Gastrocnemius medialis (tissue), 4 donors: Measurements from ENCODE around the gene SLC17A5. TPM values are rescaled to one million over a fixed set of nuclear protein-coding genes. Genes with fewer than 3 reads are reported as not detected.
A peak's percentile ranks its signal among the peaks of the same experiment; 100 is the strongest.

Experiments used
- ATAC-seq, 2 donors: fragments of 150-250 bp; one replicate each; pipeline ENCODE4 v1.9.1; 2016
- DNase-seq, 2 donors: peaks; one replicate each; pipeline ENCODE4 v3.0.0-alpha.2; 2019
- H3K27ac ChIP-seq, 4 donors: fragments of 200-600 bp; sonication (generic); 1 replicate in 1 of 4; 2 replicates in 3 of 4; pipeline ENCODE4 v1.5.1; 2016 to 2018; ENCODE audit warnings: mild to moderate bottlenecking in 2 of 4, moderate library complexity in 1 of 4
- H3K27me3 ChIP-seq, 3 donors: fragments of 200-600 bp; sonication (generic) in 2 of 3; 1 replicate in 1 of 3; 2 replicates in 2 of 3; pipeline versions ENCODE4 v1.5.1 to v1.6.0; 2016 to 2019; ENCODE audit warnings: mild to moderate bottlenecking in 1 of 3, moderate library complexity in 1 of 3
- H3K36me3 ChIP-seq, 2 donors: fragments of 200-600 bp; sonication (generic) in 1 of 2; one replicate each; pipeline ENCODE4 v1.5.1; 2017 to 2018
- H3K4me1 ChIP-seq, 2 donors: fragments of 200-600 bp; sonication (generic) in 1 of 2; one replicate each; pipeline ENCODE4 v1.5.1; 2016 to 2017; ENCODE audit warnings: mild to moderate bottlenecking in 2 of 2
- H3K4me3 ChIP-seq, 4 donors: fragments of 200-600 bp; sonication (generic) in 3 of 4; 1 replicate in 1 of 4; 2 replicates in 3 of 4; pipeline ENCODE4 v1.5.1; 2016 to 2019; ENCODE audit warnings: mild to moderate bottlenecking in 2 of 4
- H3K9me3 ChIP-seq, 3 donors: fragments of 200-600 bp; sonication (generic) in 2 of 3; 1 replicate in 1 of 3; 2 replicates in 2 of 3; pipeline ENCODE4 v1.5.1; 2016 to 2019
- POLR2A ChIP-seq, 2 donors: fragments of 450-650 bp; IDR thresholded peaks; one replicate each; pipeline ENCODE4 v1.6.1; 2017; ENCODE audit warnings: antibody characterized with exemption in 2 of 2, mild to moderate bottlenecking in 2 of 2, moderate library complexity in 2 of 2
- in situ Hi-C, 4 donors: fragments of 200-750 bp; cut with MboI; loops; one replicate each; pipeline versions ENCODE4 v1.15.0 to v1.8.0; 2017; ENCODE audit warnings: low sequenced_read_pairs in 4 of 4
- intact Hi-C: fragments of 100-400 bp; cut with DNase I; formaldehyde crosslinking; loops from one replicate; pipeline ENCODE4 v1.15.1; 2023; ENCODE audit warnings: low total_unique reads
- total RNA-seq, 4 donors: library from RNA; depleted of rRNA; stranded (reverse); fragments of >200 nt; gene quantifications; one replicate each; pipeline versions ENCODE4 v1.1.0 to v1.2.3, GENCODE V29; 2016
- TF ChIP-seq, protein P1 (sequence below), 5 experiments: fragments of 450-650 bp in 3 of 5; fragments of 200-600 bp in 2 of 5; sonication (generic) in 2 of 5; IDR thresholded peaks in 4 of 5; conservative IDR thresholded peaks in 1 of 5; 1 replicate in 4 of 5; 2 replicates in 1 of 5; pipeline ENCODE4 v1.5.1; 2016 to 2019; ENCODE audit warnings: antibody characterized with exemption in 5 of 5, mild to moderate bottlenecking in 3 of 5, moderate library complexity in 3 of 5

The SLC17A5 gene
- total RNA-seq, 4 donors from 2014 or later = 2.6 to 11.5 (median 5.4) TPM

DNA sequence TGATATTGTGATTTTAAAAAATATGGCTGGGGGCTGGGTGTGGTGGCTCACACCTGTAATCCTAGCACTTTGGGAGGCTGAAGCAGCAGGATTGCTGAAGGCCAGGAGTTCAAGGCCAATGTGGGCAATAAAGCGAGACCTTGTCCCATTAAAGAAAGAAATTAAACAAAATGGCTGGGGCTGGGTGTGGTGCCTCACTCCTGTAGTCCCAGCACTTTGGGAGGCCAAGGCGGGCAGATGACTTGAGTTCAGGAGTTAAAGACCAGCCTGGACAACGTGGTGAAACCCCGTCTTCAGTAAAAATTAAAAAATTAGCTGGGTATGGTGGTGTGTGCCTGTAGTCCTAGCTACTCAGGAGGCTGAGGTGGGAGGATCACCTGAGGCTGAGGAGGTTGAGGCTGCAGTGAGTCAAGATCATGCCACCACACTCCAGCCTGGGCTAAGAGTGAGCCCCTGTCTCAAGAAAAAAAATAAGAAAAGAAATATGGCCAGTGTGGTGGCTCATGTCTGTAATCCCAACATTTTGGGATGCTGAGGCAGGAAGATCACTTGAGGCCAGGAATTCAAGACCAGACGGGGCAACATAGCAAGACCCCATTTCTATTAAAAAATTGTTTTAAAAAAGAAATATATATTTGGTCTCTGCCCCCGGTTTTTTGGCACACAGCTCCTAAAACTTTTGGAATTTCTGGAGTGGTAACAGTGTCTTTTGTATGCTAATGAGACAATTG is 39.8 kb downstream of the SLC17A5 start:
- no peak overlapping the region for H3K27ac ChIP-seq
- in situ Hi-C loops (loop anchor here in 2 of 4 donors (5.0 to 10.0 kb wide), 2 partner anchors 99 to 102 kb away; no protein-coding TSS in a partner anchor), intact Hi-C loops (no loop called here)
- ATAC-seq (no peak), DNase-seq (no peak)
- H3K36me3 ChIP-seq = peaks cover 0 to 47% of the 10 kb centered on the region in 2 donors
- H3K4me1 ChIP-seq = no peaks in the 10 kb centered on the region
- H3K4me3 ChIP-seq = no peak overlapping the region
- H3K27me3 ChIP-seq = no peaks in the 10 kb centered on the region
- no peaks in the 10 kb centered on the region for H3K9me3 ChIP-seq
- TF ChIP-seq, protein P1, sequence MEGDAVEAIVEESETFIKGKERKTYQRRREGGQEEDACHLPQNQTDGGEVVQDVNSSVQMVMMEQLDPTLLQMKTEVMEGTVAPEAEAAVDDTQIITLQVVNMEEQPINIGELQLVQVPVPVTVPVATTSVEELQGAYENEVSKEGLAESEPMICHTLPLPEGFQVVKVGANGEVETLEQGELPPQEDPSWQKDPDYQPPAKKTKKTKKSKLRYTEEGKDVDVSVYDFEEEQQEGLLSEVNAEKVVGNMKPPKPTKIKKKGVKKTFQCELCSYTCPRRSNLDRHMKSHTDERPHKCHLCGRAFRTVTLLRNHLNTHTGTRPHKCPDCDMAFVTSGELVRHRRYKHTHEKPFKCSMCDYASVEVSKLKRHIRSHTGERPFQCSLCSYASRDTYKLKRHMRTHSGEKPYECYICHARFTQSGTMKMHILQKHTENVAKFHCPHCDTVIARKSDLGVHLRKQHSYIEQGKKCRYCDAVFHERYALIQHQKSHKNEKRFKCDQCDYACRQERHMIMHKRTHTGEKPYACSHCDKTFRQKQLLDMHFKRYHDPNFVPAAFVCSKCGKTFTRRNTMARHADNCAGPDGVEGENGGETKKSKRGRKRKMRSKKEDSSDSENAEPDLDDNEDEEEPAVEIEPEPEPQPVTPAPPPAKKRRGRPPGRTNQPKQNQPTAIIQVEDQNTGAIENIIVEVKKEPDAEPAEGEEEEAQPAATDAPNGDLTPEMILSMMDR (IDR thresholded peaks at IDR 0.05 in 4 of 5, conservative IDR thresholded peaks at IDR 0.05 in 1 of 5) = no peak
- TF ChIP-seq POLR2A (IDR thresholded peaks at IDR 0.05) = no peak

DNA sequence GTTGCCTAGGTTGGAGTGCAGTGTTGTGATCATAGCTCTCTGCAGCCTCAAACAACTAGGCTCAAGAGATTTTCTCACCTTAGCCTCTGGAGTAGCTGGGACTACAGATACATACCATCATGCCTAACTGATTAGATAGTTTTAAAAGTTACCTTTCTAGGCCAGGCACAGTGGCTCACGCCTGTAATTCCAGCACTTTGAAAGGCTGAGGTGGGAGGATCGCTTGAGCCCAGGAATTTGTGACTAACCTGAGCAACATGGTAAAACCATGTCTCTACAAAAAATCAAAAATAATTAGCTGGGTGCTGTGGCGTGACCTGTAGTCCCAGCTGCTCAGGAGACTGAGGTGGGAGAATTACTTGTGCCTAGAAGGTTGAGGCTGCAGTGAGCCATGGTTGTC is 41.2 kb downstream of the SLC17A5 start:
- Histone ChIP-seq H3K27ac (no peak overlapping the region), H3K9me3 (no peaks in the 10 kb centered on the region), H3K4me1 (no peaks in the 10 kb centered on the region), H3K27me3 (no peaks in the 10 kb centered on the region), H3K36me3 (peaks cover 0 to 60% of the 10 kb centered on the region in 2 donors), H3K4me3 (no peak overlapping the region)
- DNase-seq = no peak
- no peak for ATAC-seq
- TF ChIP-seq, protein P1 (IDR thresholded peaks at IDR 0.05 in 4 of 5, conservative IDR thresholded peaks at IDR 0.05 in 1 of 5) = no peak
- TF ChIP-seq POLR2A (IDR thresholded peaks at IDR 0.05) = no peak
- intact Hi-C loops (no loop called here), in situ Hi-C loops (loop anchor here in 2 of 4 donors (5.0 to 10.0 kb wide), 2 partner anchors 98 to 100 kb away; no protein-coding TSS in a partner anchor)

DNA sequence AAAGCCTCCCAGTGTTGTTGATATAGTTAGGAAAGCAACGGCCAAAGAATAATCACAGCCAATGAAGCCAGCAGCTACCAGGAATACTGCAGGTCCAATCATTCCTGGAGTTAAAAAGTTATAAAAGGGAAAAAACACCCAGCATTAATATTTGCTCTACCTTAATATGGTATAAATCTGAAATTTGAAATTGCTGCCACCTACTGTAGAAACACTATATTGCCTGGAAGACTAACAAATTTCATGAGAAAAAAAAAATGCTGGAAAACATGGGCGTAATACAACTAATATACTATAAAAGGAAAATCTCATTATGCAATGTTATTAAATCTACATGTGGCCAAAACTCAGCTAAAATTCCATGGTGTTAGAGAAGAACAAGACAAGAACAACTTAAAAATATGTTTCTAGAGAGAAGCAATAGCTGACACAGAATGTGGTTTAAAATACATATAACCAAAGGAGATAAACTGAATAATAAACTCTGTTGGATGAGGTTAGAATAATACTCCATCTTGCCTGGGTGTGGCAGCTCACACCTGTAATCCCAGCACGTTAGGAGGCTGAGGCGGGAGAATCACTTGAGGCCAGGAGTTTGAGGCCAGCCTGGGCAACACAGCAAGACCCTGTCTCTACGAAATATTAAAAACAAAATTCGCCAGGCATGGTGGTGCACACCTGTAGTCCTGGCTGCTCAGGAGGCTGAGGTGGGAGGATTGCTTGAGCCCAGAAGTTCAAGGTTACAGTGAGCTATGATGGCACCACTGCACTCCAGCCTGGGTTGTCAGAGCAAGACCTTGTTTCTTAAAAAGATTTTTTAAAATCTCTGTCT is 43.1 kb downstream of the SLC17A5 start:
- Histone ChIP-seq H3K4me3 (no peak overlapping the region), H3K9me3 (no peaks in the 10 kb centered on the region), H3K27me3 (no peaks in the 10 kb centered on the region), H3K27ac (no peak overlapping the region), H3K36me3 (peaks cover 0 to 66% of the 10 kb centered on the region in 2 donors), H3K4me1 (no peaks in the 10 kb centered on the region)
- TF ChIP-seq POLR2A (IDR thresholded peaks at IDR 0.05) = no peak
- TF ChIP-seq, protein P1 (IDR thresholded peaks at IDR 0.05 in 4 of 5, conservative IDR thresholded peaks at IDR 0.05 in 1 of 5) = peak in 4 of 5 experiments; percentile 37 to 64 (median 54)
- intact Hi-C loops (loop anchor here (1.0 kb wide), 1 partner anchor 95 kb away; no protein-coding TSS in a partner anchor), in situ Hi-C loops (loop anchor here in 2 of 4 donors (5.0 to 10.0 kb wide), 2 partner anchors 96 to 98 kb away; no protein-coding TSS in a partner anchor)
- ATAC-seq (peak in 1 of 2 donors; percentile 49), DNase-seq (no peak)

DNA sequence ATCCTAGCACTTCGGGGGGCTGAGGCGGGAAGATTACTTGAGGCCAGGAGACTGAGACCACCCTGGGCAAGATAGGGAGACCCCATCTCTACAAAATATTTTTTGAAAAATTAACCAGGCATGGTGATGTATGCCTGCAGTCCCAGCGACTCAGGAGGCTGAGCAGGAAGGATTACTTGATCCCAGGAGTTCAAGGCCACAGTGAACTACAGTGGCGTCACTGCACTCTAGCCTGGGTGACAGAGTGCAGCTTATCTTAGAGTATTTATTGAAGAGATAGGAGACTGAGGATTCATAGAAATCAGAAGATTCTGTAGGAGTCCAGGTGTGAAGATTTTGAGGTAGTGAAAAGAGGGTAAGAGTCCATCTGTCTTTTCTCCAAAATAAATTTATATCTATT is 45.0 kb downstream of the SLC17A5 start:
- Histone ChIP-seq H3K9me3 (no peaks in the 10 kb centered on the region), H3K27me3 (no peaks in the 10 kb centered on the region), H3K4me1 (no peaks in the 10 kb centered on the region), H3K36me3 (peaks cover 0 to 48% of the 10 kb centered on the region in 2 donors), H3K4me3 (no peak overlapping the region), H3K27ac (no peak overlapping the region)
- DNase-seq (no peak), ATAC-seq (no peak)
- TF ChIP-seq, protein P1 (IDR thresholded peaks at IDR 0.05 in 4 of 5, conservative IDR thresholded peaks at IDR 0.05 in 1 of 5) = no peak
- no peak for TF ChIP-seq POLR2A (IDR thresholded peaks at IDR 0.05)
- in situ Hi-C loops = loop anchor here in 1 of 4 donors (10.0 kb wide), 1 partner anchor 94 kb away; no protein-coding TSS in a partner anchor
- intact Hi-C loops = no loop called here
